Lung (tissue), 16 donors: ENCODE measurements around the gene NUP43. TPM values are rescaled to one million over a fixed set of nuclear protein-coding genes. Genes with fewer than 3 reads are reported as not detected.

Source experiments
- ATAC-seq: fragments of 200-7000 bp; cut with Tn5 transposase; one replicate; pipeline ENCODE4 v1.9.1; 2020; ENCODE audit warnings: moderate number of reproducible peaks; ENCODE audit not compliant: insufficient read depth, low FRiP score
- DNase-seq, 3 donors: peaks; one replicate each; pipeline ENCODE4 v3.0.0-alpha.2; 2013 to 2017
- H3K27ac ChIP-seq, 2 donors: one replicate each; pipeline ENCODE4 v1.5.1; 2013; ENCODE audit warnings: mild to moderate bottlenecking in 2 of 2, moderate library complexity in 2 of 2, control low read depth in 1 of 2, inconsistent platforms in 1 of 2, low read depth in 1 of 2, low read length in 1 of 2
- H3K27me3 ChIP-seq, 3 donors: one replicate each; pipeline ENCODE4 v1.5.1; 2013; ENCODE audit warnings: low read length in 2 of 3; ENCODE audit not compliant: control insufficient read depth in 3 of 3, insufficient read depth in 3 of 3
- H3K36me3 ChIP-seq, 4 donors: one replicate each; pipeline ENCODE4 v1.5.1; 2013; ENCODE audit warnings: low read length in 4 of 4, mild to moderate bottlenecking in 1 of 4, moderate library complexity in 1 of 4; ENCODE audit not compliant: control insufficient read depth in 4 of 4, insufficient read depth in 4 of 4
- H3K4me1 ChIP-seq, 5 donors: one replicate each; pipeline ENCODE4 v1.5.1; 2013; ENCODE audit warnings: low read length in 5 of 5, mild to moderate bottlenecking in 2 of 5, moderate library complexity in 1 of 5; ENCODE audit not compliant: control insufficient read depth in 5 of 5, insufficient read depth in 5 of 5
- H3K4me3 ChIP-seq: one replicate; pipeline ENCODE4 v1.5.1; 2013; ENCODE audit warnings: mild to moderate bottlenecking, control low read depth, moderate library complexity
- H3K9ac ChIP-seq, 2 donors: one replicate each; pipeline ENCODE4 v1.5.1; 2013; ENCODE audit warnings: low read length in 2 of 2, control low read depth in 1 of 2; ENCODE audit not compliant: insufficient read depth in 1 of 2
- H3K9me3 ChIP-seq, 4 donors: one replicate each; pipeline ENCODE4 v1.5.1; 2013; ENCODE audit warnings: low read length in 3 of 4, mild to moderate bottlenecking in 1 of 4, moderate library complexity in 1 of 4; ENCODE audit not compliant: control insufficient read depth in 4 of 4, insufficient read depth in 3 of 4
- WGBS, 2 donors: extraction: QIAGEN DNeasy Blood & Tissue Kit; methylation state at CpG; one replicate each; pipeline ENCODE4 v1.1.7; 2013; 5-methylcytosine and 5-hydroxymethylcytosine counted together
- long read RNA-seq, 5 donors: transcript quantifications; one replicate each; lab custom pipeline, GENCODE V29; 2026
- polyA plus RNA-seq, 2 donors: library from polyadenylated mRNA; stranded (reverse); fragments of 200-250 nt; gene quantifications; one replicate each; pipeline ENCODE4 v1.2.1, GENCODE V29; 2013
- total RNA-seq, 2 donors: library from RNA; depleted of rRNA in 1 of 2; stranded (reverse); fragments of >200 nt in 1 of 2; gene quantifications; one replicate each; pipeline ENCODE4 v1.2.1, GENCODE V29; 2014 to 2021
- TF ChIP-seq, protein P1 (sequence below): IDR thresholded peaks from 2 replicates; pipeline ENCODE4 v1.5.1; 2012; ENCODE audit warnings: mild to moderate bottlenecking; ENCODE audit errors: control extremely low read depth, extremely low read depth
- donor health status: control.
- donor health status: control.
- donor health status: Bipolar disorder and iron deficiency.
- donor health status: healthy.
- donor health status: DM: yes; HTN: yes; CAD: no.

NUP43 gene, protein sequence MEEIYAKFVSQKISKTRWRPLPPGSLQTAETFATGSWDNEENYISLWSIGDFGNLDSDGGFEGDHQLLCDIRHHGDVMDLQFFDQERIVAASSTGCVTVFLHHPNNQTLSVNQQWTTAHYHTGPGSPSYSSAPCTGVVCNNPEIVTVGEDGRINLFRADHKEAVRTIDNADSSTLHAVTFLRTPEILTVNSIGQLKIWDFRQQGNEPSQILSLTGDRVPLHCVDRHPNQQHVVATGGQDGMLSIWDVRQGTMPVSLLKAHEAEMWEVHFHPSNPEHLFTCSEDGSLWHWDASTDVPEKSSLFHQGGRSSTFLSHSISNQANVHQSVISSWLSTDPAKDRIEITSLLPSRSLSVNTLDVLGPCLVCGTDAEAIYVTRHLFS
- total RNA-seq (10 to 100 TPM; 28.3 to 30.2 TPM), polyA plus RNA-seq (10 to 100 TPM in 1 of 2 donors, 1 to 10 TPM in 1; 6.5 to 11.2 TPM)
- long read RNA-seq, donor 1, transcript NUP43-201 (8 exons, 3,874 nt): major isoform, 5 of 107 reads
- long read RNA-seq, donor 1, partial matches to known transcripts: 84 of 107 reads
- long read RNA-seq, donor 1, other reads (novel, unspliced or antisense): 18 of 107 reads
- long read RNA-seq, donor 2, partial matches to known transcripts: 0 of 3 reads
- long read RNA-seq, donor 2, other reads (novel, unspliced or antisense): 0 of 3 reads
- long read RNA-seq, donor 3, partial matches to known transcripts: 0 of 4 reads
- long read RNA-seq, donor 3, other reads (novel, unspliced or antisense): 0 of 4 reads
- long read RNA-seq, donor 4: 0 reads
- long read RNA-seq, donor 5, transcript NUP43-201 (8 exons, 3,874 nt): major isoform, 8 of 27 reads
- long read RNA-seq, donor 5, partial matches to known transcripts: 17 of 27 reads
- long read RNA-seq, donor 5, other reads (novel, unspliced or antisense): 0 of 27 reads

DNA sequence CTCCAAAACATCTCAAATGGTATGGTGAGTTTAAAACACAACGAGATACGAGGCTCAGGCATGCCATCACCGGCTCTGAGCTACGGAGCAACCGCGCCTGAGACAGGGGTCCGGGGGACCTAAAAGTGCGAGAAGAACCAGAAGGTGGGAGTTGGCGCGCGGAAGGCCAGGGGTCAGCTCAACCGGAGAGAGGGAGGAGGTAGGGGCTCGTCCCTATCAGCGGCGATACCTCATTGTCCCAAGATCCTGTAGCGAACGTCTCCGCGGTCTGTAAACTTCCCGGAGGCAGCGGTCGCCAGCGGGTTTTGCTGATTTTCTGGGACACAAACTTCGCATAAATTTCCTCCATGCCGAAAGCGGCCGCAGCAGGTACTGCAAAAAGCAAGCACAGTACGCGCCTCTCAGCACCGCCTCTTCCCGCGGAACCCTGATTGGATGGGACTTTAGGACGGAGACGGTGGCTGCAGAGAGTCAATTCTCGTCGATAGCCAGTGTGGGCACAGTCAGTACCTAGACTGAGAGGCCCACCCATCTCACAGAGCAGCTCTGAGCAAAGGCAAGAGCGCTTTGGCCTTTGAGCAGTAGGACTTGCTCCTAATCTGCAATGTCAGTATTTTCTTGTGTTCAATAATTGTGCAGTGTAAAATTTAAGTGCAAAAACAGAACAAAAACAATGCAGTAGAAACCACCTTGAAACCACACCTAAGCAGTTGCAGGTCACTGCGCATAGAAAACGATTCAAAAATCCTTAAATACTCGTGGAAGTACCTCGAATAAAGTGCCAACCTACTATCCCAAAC is at the start of gene NUP43:
TSS of gene NUP43 (minus strand) at position 383 of the 800 bp plus-strand sequence. CDS start at position 349, 34 bp downstream.
- peak within 1 kb of the TSS; percentile 95 for H3K4me3 ChIP-seq
- peak within 1 kb of the TSS; percentile 85 to 89 for H3K27ac ChIP-seq
- H3K36me3 ChIP-seq: peaks cover 10 to 15% (median 13%) of the 10 kb centered on the region in 4 donors
- H3K9me3 ChIP-seq: no peaks in the 10 kb centered on the region
- TF ChIP-seq, protein P1, sequence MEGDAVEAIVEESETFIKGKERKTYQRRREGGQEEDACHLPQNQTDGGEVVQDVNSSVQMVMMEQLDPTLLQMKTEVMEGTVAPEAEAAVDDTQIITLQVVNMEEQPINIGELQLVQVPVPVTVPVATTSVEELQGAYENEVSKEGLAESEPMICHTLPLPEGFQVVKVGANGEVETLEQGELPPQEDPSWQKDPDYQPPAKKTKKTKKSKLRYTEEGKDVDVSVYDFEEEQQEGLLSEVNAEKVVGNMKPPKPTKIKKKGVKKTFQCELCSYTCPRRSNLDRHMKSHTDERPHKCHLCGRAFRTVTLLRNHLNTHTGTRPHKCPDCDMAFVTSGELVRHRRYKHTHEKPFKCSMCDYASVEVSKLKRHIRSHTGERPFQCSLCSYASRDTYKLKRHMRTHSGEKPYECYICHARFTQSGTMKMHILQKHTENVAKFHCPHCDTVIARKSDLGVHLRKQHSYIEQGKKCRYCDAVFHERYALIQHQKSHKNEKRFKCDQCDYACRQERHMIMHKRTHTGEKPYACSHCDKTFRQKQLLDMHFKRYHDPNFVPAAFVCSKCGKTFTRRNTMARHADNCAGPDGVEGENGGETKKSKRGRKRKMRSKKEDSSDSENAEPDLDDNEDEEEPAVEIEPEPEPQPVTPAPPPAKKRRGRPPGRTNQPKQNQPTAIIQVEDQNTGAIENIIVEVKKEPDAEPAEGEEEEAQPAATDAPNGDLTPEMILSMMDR: peak; percentile 19
- peak; percentile 94 to 98 (median 95) for DNase-seq
- no peaks in the 10 kb centered on the region for H3K27me3 ChIP-seq
- peaks cover 2 to 17% (median 4%) of the 10 kb centered on the region in 5 donors for H3K4me1 ChIP-seq
- H3K9ac ChIP-seq: peak within 1 kb of the TSS; percentile 79 to 85
- peak; percentile 84 for ATAC-seq
- 4 to 6% methylated on average over 41 of the region's 41 CpGs for WGBS, 2 donors

DNA sequence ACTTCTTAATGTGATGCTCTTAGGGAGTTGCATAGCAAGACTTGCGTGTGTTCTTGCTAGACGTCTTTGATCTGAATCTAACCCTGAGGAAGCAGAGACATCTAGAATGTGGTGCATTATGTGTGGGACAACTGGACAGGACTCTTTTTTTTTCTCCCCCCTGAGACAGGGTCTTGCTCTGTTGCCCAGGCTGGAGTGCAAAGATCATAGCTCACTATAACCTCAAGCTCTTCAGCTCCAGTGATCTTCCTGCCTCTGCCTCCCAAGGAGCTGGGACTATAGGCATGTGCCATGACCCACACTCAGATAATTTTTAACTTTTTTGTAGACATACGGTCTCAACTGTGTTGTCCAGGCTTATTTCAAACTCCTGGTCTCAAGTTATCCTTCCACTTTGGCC is 37.2 kb upstream of the NUP43 start:
- ATAC-seq: no peak
- DNase-seq: no peak
- TF ChIP-seq, protein P1: no peak
- H3K27ac ChIP-seq: no peak overlapping the region
- peaks cover under 1 to 12% (median 8%) of the 10 kb centered on the region in 4 donors for H3K36me3 ChIP-seq
- H3K9ac ChIP-seq: no peak overlapping the region
- no peaks in the 10 kb centered on the region for H3K4me1 ChIP-seq
- 93 to 94% methylated on average over 3 of the region's 3 CpGs for WGBS, 2 donors
- no peaks in the 10 kb centered on the region for H3K9me3 ChIP-seq
- no peak overlapping the region for H3K4me3 ChIP-seq
- H3K27me3 ChIP-seq: no peaks in the 10 kb centered on the region

DNA sequence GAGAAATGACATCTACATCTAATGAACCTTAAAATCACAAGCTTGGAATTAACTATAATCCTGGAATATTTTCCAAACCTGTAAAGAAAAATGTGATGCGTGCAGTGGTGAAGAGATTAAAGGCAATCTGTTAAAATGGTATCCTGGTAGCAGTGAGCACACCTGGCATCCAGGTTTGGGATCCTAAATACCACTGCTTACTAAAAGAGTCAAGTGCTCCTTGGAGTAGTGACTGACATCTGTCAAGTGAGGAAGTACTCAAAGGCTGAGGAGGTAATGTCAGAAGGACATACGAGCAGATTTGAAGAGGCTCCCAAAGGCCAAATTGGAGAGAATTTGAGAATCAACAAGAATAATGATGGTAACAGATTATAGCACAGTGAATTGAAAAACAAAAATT is 36.0 kb upstream of the NUP43 start:
- Histone ChIP-seq H3K9ac (no peak overlapping the region), H3K9me3 (no peaks in the 10 kb centered on the region), H3K27me3 (no peaks in the 10 kb centered on the region), H3K36me3 (peaks cover 4 to 12% (median 9%) of the 10 kb centered on the region in 4 donors), H3K27ac (no peak overlapping the region), H3K4me1 (no peaks in the 10 kb centered on the region), H3K4me3 (no peak overlapping the region)
- ATAC-seq: no peak
- no peak for DNase-seq
- WGBS, 2 donors: 77 to 90% methylated on average over 2 of the region's 2 CpGs
- TF ChIP-seq, protein P1: no peak
